Measurements from ENCODE around the gene CARS1. TPM values are rescaled to one million over a fixed set of nuclear protein-coding genes. Genes with fewer than 3 reads are reported as not detected.

CARS1 gene
- total and polyA plus RNA-seq, 2 of the 8 experiments (the other 6 are each of a cell fraction or from before 2014, with no cell fraction given) = 44.1 to 100 TPM

DNA sequence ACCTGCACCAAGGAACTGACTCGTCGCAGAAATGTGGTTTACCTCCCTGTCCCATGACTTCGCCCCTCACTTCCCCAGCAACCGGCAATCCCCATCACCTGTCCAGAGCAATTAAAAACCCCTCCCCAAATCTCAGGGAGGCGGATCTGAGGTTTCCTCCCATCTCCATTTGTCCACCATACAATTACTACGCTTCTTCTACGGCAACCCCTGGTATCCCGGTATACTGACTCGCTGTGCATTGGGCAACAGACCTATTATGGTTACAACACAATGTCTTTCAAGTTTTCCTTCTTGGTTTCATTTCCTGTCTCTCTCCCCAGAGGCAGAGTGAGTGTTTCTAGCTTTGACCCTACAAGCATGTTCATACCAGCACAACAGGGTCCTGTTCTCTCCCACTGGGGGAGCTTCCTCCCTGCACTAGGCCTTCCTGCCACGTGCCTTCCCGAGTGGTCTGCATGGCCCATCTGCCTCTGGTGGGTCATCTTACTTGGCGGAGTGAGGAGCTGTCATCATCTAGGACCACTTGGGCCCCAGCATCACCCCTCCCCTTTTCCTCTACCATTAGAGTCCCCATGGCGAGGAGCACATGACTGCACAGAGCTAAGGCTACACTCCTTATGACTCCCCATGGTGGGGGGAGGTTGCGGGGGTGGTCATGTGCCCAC lies 34.8 kb downstream of the CARS1 start:
- no peak overlapping the region for H3K4me3 ChIP-seq (ENCODE audit: extremely low read depth in 1 of 4, insufficient read depth in 2 of 4, low read depth in 3 of 4, low read length in 4 of 4)
- no peak overlapping the region for H2BK120ac ChIP-seq (replicated peaks; ENCODE audit: low read depth, low read length)
- H3K4me1 ChIP-seq (replicated peaks in 1 of 4; ENCODE audit: control insufficient read depth in 3 of 4, insufficient read depth in 4 of 4, low read length in 3 of 4) = no peaks in the 10 kb centered on the region
- H3K79me1 ChIP-seq (ENCODE audit: low read depth, low read length) = no peaks in the 10 kb centered on the region
- peaks cover 19 to 57% (median 36%) of the 10 kb centered on the region in 4 experiments for H3K36me3 ChIP-seq (ENCODE audit: control insufficient read depth in 2 of 4, insufficient read depth in 4 of 4, low read length in 3 of 4)
- peaks cover 2 to 22% of the 10 kb centered on the region in 2 experiments for H4K20me1 ChIP-seq (replicated peaks in 1 of 2; ENCODE audit: control insufficient read depth in 1 of 2, insufficient read depth in 2 of 2, low read length in 2 of 2)
- H4K8ac ChIP-seq (ENCODE audit: extremely low read depth, insufficient read depth, low read length) = 0 out of 2 replicates have a peak overlapping the region, but pooled peaks have one; percentile 36
- H2BK20ac ChIP-seq (ENCODE audit: low read length) = no peak overlapping the region
- H3K9me3 ChIP-seq (ENCODE audit: insufficient read depth in 2 of 2, low read depth in 1 of 2, low read length in 1 of 2) = no peaks in the 10 kb centered on the region
- no peak overlapping the region for H2BK5ac ChIP-seq (ENCODE audit: low read depth, low read length)
- FAIRE-seq (no peak), DNase-seq (ENCODE audit: low read depth in 1 of 2, low spot score in 2 of 2) (no peak)
- H3K9ac ChIP-seq (replicated peaks in 1 of 4; ENCODE audit: extremely low read depth in 1 of 4, low read depth in 3 of 4, low read length in 3 of 4) = no peak overlapping the region
- no peak overlapping the region for H3K23ac ChIP-seq (ENCODE audit: insufficient read length)
- H2AK5ac ChIP-seq (ENCODE audit: low read depth, low read length) = no peak overlapping the region
- no peak overlapping the region for H4K5ac ChIP-seq (ENCODE audit: insufficient read length, low read depth, low read length)
- H3K14ac ChIP-seq (ENCODE audit: insufficient read length) = no peak overlapping the region
- no peak overlapping the region for H2BK15ac ChIP-seq (ENCODE audit: low read length)
- WGBS, 2 experiments (ENCODE audit: extremely low coverage in 1 of 2, insufficient coverage in 1 of 2, insufficient read length in 1 of 2, insufficient replicate concordance in 2 of 2, low coverage in 1 of 2, low lambda C conversion rate in 2 of 2, missing lambda C conversion rate in 1 of 2) = 90% methylated on average over 14 of the region's 14 CpGs; no CpG with 5 or more reads in 1 of the 2 experiments
- ChIA-PET CTCF (ENCODE audit: partially characterized antibody) (interaction anchor here (0.5 to 9.2 kb wide), 17 partner anchors 9 to 782 kb away, joined by 3 to 66 read pairs (median 5); no protein-coding TSS in a partner anchor), POLR2A (ENCODE audit: partially characterized antibody) (interaction anchor here (0.6 to 1.6 kb wide), 14 partner anchors 10 to 359 kb away, joined by 3 to 6 read pairs (median 3); partner anchors contain the start of gene NAP1L4)
- no peaks in the 10 kb centered on the region for H3K23me2 ChIP-seq (ENCODE audit: low read depth, low read length)
- H3K27ac ChIP-seq (ENCODE audit: low read depth, low read length) = no peak overlapping the region
- no peak overlapping the region for H3K18ac ChIP-seq (ENCODE audit: extremely low read depth, low read length)
- no peak overlapping the region for H4K91ac ChIP-seq (replicated peaks; ENCODE audit: insufficient read length, low read length)
- H3K4me2 ChIP-seq (ENCODE audit: insufficient read depth in 1 of 2, low read depth in 2 of 2, low read length in 2 of 2) = no peak overlapping the region
- H3K4ac ChIP-seq (replicated peaks; ENCODE audit: insufficient read length, low read depth, low read length) = no peak overlapping the region
- H2AFZ ChIP-seq (ENCODE audit: low read length) = no peak overlapping the region
- no peaks in the 10 kb centered on the region for H3K27me3 ChIP-seq (replicated peaks in 1 of 4; ENCODE audit: control insufficient read depth in 3 of 4, extremely low read depth in 1 of 4, insufficient read depth in 3 of 4, low read length in 3 of 4)
- no peak overlapping the region for H3K56ac ChIP-seq (replicated peaks; ENCODE audit: insufficient read length, low read depth, low read length)
- no peaks in the 10 kb centered on the region for H3K79me2 ChIP-seq (ENCODE audit: control insufficient read depth in 1 of 2, insufficient read depth in 2 of 2, low read length in 2 of 2)
- no peak overlapping the region for H2BK12ac ChIP-seq (ENCODE audit: low read depth, low read length)
- no peak for TF ChIP-seq SIX5 (IDR thresholded peaks at IDR 0.05; ENCODE audit: low read depth, low read length)
- no peak for TF ChIP-seq CEBPB (IDR thresholded peaks at IDR 0.05; ENCODE audit: low read depth, low read length)
- no peak for TF ChIP-seq TBP (IDR thresholded peaks at IDR 0.05; ENCODE audit: low read depth, low read length)
- TF ChIP-seq JUND (IDR thresholded peaks at IDR 0.05; ENCODE audit: low read length) = no peak
- no peak for TF ChIP-seq GTF2F1 (IDR thresholded peaks at IDR 0.05; ENCODE audit: borderline replicate concordance, low read depth, low read length)
- TF ChIP-seq POLR2AphosphoS5 (IDR thresholded peaks at IDR 0.05; ENCODE audit: low read depth, low read length) = no peak
- no peak for TF ChIP-seq FOSL1 (IDR thresholded peaks at IDR 0.05; ENCODE audit: insufficient read depth, low read depth, low read length)
- TF ChIP-seq, protein P1, sequence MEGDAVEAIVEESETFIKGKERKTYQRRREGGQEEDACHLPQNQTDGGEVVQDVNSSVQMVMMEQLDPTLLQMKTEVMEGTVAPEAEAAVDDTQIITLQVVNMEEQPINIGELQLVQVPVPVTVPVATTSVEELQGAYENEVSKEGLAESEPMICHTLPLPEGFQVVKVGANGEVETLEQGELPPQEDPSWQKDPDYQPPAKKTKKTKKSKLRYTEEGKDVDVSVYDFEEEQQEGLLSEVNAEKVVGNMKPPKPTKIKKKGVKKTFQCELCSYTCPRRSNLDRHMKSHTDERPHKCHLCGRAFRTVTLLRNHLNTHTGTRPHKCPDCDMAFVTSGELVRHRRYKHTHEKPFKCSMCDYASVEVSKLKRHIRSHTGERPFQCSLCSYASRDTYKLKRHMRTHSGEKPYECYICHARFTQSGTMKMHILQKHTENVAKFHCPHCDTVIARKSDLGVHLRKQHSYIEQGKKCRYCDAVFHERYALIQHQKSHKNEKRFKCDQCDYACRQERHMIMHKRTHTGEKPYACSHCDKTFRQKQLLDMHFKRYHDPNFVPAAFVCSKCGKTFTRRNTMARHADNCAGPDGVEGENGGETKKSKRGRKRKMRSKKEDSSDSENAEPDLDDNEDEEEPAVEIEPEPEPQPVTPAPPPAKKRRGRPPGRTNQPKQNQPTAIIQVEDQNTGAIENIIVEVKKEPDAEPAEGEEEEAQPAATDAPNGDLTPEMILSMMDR (IDR thresholded peaks at IDR 0.05; ENCODE audit: control extremely low read depth in 1 of 3, insufficient read depth in 1 of 3, low read depth in 1 of 3, low read length in 3 of 3) = no peak
- no peak for TF ChIP-seq RXRA (IDR thresholded peaks at IDR 0.05; ENCODE audit: insufficient read depth, low read depth, low read length)
- TF ChIP-seq KDM4A (IDR thresholded peaks at IDR 0.05; ENCODE audit: low read depth, low read length, severe bottlenecking) = no peak
